ENCODE measurements around the gene ATP5F1D.

ATP5F1D gene

DNA sequence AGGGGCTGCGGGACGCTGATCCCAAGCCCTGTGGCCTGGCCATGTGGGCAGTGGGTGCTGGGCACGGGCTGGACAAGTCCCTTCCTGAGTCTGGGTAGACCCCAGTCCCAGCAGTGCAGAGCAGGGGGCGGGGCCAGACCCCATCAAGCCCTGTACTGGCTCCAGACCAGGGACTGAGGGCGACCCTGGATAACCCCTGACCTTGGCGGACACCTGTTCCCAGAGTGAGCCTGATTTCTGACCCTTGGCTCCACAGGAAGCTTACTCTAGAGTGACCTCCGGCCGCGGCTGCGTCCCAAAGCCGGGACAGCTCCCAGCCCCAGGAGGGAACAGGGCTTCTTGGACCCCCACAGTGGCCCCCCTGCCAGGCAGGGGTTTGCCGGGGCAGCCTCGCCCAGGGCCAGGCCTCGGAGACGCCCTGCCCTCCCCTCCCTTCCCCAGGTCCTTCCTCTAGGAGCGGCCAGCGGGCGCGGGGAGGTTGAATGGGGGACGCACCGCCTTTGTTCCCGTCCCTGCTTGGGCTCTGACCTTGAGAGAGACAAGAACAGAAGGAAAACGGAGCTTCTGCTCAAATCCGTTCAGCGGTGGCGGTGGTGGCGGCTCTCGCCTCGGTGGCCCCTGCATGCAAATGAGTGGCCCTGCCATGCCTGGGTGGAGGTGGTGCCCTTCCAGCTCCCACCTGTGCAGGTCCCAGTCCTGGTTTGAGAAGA is 41.8 kb downstream of the ATP5F1D start:
- H2AFZ ChIP-seq (ENCODE audit: low read depth) = no peak overlapping the region
- no peaks in the 10 kb centered on the region for H3K79me2 ChIP-seq (ENCODE audit: insufficient read depth, low read depth)
- TF ChIP-seq, protein P1, sequence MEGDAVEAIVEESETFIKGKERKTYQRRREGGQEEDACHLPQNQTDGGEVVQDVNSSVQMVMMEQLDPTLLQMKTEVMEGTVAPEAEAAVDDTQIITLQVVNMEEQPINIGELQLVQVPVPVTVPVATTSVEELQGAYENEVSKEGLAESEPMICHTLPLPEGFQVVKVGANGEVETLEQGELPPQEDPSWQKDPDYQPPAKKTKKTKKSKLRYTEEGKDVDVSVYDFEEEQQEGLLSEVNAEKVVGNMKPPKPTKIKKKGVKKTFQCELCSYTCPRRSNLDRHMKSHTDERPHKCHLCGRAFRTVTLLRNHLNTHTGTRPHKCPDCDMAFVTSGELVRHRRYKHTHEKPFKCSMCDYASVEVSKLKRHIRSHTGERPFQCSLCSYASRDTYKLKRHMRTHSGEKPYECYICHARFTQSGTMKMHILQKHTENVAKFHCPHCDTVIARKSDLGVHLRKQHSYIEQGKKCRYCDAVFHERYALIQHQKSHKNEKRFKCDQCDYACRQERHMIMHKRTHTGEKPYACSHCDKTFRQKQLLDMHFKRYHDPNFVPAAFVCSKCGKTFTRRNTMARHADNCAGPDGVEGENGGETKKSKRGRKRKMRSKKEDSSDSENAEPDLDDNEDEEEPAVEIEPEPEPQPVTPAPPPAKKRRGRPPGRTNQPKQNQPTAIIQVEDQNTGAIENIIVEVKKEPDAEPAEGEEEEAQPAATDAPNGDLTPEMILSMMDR (conservative IDR thresholded peaks at IDR 0.05; ENCODE audit: low read depth, low read length) = no peak
- H3K4me1 ChIP-seq (ENCODE audit: low read depth, poor library complexity, severe bottlenecking) = no peaks in the 10 kb centered on the region
- no peak overlapping the region for H3K4me2 ChIP-seq
- H3K36me3 ChIP-seq (ENCODE audit: insufficient read depth) = no peaks in the 10 kb centered on the region
- no peak overlapping the region for H3K4me3 ChIP-seq (IDR thresholded peaks at IDR 0.05; ENCODE audit: insufficient read depth, low read depth, low read length)
- peaks cover 46% of the 10 kb centered on the region for H3K27me3 ChIP-seq (ENCODE audit: insufficient read depth, low read depth)
- no peak overlapping the region for H3K27ac ChIP-seq
- no peaks in the 10 kb centered on the region for H4K20me1 ChIP-seq (ENCODE audit: insufficient read depth)
- no peak overlapping the region for H3K9ac ChIP-seq

DNA sequence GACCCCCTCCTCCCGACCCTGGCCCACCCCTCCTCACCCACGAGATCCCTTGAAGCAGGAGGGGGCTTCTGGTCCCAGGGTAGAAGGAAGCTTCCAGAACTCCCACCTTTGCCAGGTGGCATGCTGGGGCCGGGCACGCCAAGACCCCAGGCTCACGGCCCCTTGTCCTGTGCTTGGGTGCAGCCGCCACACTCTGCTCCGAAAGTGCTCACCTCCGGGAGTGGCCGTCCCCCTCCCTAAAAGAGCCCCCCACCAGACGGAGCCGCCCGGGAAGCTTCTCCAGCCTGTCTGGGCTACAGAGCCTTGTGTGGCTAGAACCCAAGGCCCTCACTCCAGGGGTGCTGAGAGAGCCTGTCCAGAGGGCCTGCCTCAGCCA is 42.4 kb downstream of the ATP5F1D start:
- Histone ChIP-seq H3K36me3 (ENCODE audit: insufficient read depth) (no peaks in the 10 kb centered on the region), H3K4me2 (no peak overlapping the region), H4K20me1 (ENCODE audit: insufficient read depth) (no peaks in the 10 kb centered on the region), H3K9ac (no peak overlapping the region), H3K79me2 (ENCODE audit: insufficient read depth, low read depth) (no peaks in the 10 kb centered on the region), H3K27me3 (ENCODE audit: insufficient read depth, low read depth) (peaks cover 50% of the 10 kb centered on the region), H3K4me3 (IDR thresholded peaks at IDR 0.05; ENCODE audit: insufficient read depth, low read depth, low read length) (no peak overlapping the region), H3K27ac (no peak overlapping the region), H2AFZ (ENCODE audit: low read depth) (no peak overlapping the region), H3K4me1 (ENCODE audit: low read depth, poor library complexity, severe bottlenecking) (no peaks in the 10 kb centered on the region)
- TF ChIP-seq, protein P1 (conservative IDR thresholded peaks at IDR 0.05; ENCODE audit: low read depth, low read length) = no peak

DNA sequence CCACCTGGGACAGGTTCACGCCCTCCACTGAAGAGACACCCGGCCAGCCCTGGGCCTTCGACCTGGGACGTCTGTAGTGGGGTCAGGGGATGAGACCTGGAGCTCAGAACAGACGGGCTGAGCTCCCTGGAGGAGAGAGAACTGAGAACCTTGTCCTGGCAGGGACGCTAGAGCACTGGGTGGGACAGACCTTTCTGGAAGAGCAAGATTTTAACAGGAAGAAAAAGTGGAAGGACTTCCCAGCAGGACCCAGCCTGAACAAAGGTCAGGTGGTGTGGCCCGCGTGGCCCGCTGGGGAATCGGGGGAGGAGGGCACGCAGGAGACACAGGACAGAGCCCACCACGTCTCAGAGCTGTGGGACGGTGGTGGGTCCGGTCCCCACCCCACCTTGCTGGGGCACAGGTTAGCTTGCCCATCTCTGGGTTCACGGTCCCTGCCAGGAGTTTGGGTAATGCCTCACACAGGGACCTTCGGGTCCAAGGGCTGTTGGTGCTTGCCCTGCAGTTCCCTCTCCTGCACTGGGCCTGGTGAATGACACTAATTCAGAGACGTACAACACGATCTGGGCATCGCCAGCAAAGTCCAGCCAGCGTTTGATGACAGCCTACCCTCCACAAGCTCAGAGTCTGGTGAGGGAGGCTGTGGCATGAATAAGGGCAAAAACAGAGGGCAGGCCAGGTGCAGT is 42.9 kb downstream of the ATP5F1D start:
- Histone ChIP-seq H3K79me2 (ENCODE audit: insufficient read depth, low read depth) (no peaks in the 10 kb centered on the region), H3K4me3 (IDR thresholded peaks at IDR 0.05; ENCODE audit: insufficient read depth, low read depth, low read length) (no peak overlapping the region), H3K4me2 (no peak overlapping the region), H3K27me3 (ENCODE audit: insufficient read depth, low read depth) (peaks cover 55% of the 10 kb centered on the region), H3K9ac (no peak overlapping the region), H2AFZ (ENCODE audit: low read depth) (no peak overlapping the region), H3K36me3 (ENCODE audit: insufficient read depth) (no peaks in the 10 kb centered on the region), H4K20me1 (ENCODE audit: insufficient read depth) (no peaks in the 10 kb centered on the region), H3K4me1 (ENCODE audit: low read depth, poor library complexity, severe bottlenecking) (no peaks in the 10 kb centered on the region), H3K27ac (no peak overlapping the region)
- TF ChIP-seq, protein P1 (conservative IDR thresholded peaks at IDR 0.05; ENCODE audit: low read depth, low read length) = no peak

DNA sequence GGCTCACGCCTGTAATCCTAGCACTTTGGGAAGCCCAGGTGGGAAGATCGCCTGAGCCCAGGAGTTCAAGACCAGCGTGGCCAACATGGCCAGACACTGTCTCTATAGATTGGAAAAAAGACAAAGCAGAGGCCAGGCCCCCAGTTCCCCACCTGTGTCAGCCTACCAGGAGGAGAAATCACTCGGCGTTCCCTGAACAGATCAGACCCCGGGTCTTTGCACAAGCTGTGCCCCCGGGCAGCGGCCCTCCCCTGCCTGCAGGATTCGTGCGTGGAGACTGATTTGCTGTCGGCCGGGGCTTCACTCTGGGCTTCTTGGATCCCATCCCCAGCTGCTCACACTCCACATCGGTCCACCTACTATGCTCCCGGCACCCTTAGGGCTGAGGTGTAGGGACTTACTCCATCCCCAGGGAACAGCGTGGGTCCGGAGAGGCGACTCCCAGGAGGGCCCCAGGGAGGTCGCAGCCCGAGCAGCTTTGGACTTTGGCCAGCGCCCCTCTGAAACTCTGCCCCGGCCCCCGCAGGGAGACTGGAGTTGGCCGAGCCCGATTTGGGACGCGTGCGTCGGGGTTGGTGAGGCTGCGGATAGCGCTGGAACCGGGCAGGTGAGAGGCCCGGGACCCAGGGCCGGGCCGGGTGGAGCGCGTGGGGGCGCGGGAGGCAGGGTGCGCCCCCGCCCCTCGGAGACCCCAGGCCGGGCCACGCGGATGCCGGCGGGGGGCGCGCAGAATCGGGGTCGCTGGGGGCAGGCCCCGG is 43.6 kb downstream of the ATP5F1D start:
- H3K27ac ChIP-seq = no peak overlapping the region
- no peaks in the 10 kb centered on the region for H3K79me2 ChIP-seq (ENCODE audit: insufficient read depth, low read depth)
- H3K4me3 ChIP-seq (IDR thresholded peaks at IDR 0.05; ENCODE audit: insufficient read depth, low read depth, low read length) = no peak overlapping the region
- TF ChIP-seq, protein P1 (conservative IDR thresholded peaks at IDR 0.05; ENCODE audit: low read depth, low read length) = no peak
- no peak overlapping the region for H3K9ac ChIP-seq
- no peak overlapping the region for H3K4me2 ChIP-seq
- no peak overlapping the region for H2AFZ ChIP-seq (ENCODE audit: low read depth)
- H3K27me3 ChIP-seq (ENCODE audit: insufficient read depth, low read depth) = peaks cover 62% of the 10 kb centered on the region
- H3K36me3 ChIP-seq (ENCODE audit: insufficient read depth) = no peaks in the 10 kb centered on the region
- H3K4me1 ChIP-seq (ENCODE audit: low read depth, poor library complexity, severe bottlenecking) = no peaks in the 10 kb centered on the region
- H4K20me1 ChIP-seq (ENCODE audit: insufficient read depth) = no peaks in the 10 kb centered on the region
